Activated CD4-positive, alpha-beta T cell treated with anti-CD3 and anti-CD28 coated beads, Interleukin-2, amount 50 U/mL, for 24 hours (primary cell): ENCODE measurements around the gene TTYH2.

Experiments used
- DNase-seq, 2 donors: peaks; one replicate each; pipeline ENCODE4 v3.0.0-alpha.2; 2020; ENCODE audit warnings: low read depth in 1 of 2, low spot score in 1 of 2

The TTYH2 gene

DNA sequence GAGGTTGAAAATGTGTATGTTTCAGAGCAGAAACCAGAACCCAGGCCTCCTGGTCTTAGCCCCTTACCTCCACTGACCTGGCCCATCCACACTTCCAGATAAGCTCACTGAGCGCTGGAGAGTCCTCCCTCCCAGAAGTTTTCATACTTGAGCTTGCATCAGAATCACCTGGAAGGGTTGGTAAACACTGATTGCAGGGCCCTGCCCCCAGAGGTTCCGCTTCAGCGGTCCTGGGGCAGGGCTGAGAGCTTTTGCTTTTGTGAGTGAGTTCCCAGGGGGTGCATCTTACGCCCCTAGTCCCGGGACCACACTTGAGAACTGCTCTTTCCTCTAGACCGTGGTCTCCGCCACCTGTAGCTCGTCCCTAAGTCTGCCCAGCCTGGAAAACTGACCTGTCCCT is 20.6 kb downstream of the TTYH2 start:
- no peak for DNase-seq

DNA sequence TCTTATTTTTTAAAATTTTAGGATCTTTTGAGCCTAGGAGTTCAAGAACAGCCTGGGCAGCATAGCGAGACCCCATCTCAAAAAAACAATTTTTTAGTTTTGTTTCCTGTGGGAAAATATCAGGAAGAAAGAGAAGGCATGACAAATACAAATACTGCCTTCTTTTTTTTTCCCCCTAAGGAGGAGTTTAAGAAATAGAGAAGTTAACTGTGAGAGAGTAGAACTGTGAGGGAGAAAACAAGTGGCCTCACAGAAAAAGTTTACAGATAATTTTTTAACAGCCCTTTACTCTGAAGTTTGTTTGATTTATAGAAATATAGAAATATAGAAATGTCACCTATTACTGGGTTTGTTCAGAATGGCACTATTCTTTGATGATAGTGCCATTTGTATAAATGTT is 21.1 kb downstream of the TTYH2 start:
- DNase-seq = no peak

DNA sequence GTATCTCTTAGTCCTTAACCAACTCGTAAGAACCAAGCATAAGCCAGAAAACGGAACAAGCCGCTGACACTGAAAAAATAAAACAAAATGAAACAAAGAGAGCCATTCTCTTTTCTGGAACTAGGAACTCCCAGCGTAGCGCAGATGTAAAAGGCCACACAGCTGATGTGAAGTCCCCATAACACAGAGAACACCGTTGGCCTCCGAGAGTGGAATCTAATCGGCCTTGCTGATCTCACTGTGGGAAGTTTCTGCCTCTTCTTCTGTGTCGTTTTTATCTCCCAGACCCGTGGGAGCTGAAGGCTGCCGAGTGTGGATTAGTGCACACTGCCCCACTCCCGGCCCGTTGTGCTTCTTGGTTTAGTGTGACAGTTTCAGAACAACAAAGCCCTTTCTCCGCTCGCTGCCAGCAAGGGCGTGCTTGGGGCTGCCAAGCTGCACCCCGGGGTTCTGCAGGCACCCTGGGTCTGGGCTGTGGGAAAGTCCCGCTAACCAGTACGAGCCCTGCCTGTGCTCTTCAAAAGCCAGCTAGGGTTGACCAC is 21.7 kb downstream of the TTYH2 start:
- DNase-seq = no peak

DNA sequence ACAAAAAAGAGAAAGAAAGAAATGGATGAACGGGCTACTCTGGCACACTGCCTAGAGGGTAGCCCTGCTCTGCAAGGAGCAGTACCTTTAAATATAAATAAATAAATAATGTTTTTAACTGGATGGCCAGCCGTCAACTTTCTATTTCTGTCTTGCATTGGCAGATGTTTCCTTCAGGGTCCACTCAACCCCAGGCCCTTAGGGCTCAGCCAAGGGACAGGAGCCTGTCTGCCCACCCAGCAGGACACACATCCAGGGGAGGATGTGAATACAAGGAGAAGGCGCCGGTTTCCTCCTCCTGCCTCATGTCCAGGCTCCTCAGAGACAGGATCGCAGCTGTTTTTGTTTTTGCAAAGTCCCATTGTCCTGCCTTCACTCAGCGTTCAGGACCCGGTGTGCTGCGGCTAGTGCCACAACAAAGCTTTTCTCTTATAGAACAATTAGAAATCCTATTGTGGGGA is 22.6 kb downstream of the TTYH2 start:
- no peak for DNase-seq

DNA sequence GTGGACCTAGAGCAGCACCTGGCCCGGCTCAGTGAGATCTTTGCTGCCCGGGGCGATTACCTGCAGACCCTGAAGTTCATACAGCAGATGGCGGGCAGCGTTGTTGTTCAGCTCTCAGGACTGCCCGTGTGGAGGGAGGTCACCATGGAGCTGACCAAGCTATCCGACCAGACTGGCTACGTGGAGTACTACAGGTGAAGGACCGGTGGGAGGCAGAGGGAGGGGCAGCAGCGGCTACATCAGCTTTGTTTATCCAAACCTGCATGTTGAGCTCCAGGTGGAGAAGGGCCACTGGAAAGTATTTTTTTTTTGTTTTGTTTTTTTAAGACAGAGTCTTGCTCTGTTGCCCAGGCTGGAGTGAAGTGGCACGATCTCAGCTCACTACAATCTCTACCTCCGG is 23.9 kb downstream of the TTYH2 start:
- DNase-seq = no peak

DNA sequence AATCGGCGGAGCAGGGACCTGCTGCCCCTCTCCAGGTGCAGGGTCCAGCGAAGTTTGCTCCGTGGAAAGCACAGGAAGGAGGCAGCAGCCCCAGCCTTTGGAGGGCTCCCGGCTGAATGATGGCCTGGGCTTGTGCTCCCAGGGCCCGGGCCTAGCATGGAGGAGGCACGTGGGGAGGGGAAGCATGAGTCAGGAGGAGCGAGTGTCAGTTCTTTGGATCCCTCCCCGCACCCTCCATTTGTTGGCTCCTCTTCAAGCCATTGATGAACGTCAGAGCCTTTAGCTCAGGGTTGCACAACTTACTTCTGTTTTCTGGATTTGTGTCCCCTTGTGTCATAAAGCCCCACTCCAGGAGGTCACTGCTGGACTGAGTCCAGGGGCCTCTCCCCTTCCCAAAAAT is 25.8 kb downstream of the TTYH2 start:
- DNase-seq = no peak

DNA sequence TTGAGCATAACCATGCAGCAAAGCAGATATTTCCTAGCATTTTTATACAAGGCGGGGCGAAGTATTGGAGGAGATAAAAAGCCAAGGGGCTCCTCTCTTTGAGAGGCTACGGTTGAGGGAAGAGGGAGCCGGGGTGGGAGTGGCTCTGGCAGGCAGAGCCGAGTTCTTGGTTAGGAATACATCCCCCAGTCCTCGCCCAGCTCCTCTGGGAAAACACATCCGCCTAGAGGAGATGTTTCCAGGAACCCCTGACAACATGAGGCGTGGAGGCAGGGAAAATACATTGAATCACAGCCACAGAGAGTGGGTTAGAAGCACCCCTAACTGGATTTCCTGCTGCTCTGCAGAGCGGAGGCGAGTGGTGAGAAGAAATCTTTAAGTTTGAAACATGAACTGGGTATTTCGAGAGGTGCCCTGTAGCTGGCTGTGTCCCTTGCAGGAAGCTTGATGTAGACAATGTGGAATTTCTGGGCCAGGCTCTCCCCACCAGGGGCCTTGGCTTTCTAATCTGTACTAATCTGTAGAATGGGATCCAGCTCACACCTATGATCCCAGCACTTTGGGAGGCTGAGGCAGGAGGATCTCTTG is 27.3 kb downstream of the TTYH2 start:
- DNase-seq = no peak

DNA sequence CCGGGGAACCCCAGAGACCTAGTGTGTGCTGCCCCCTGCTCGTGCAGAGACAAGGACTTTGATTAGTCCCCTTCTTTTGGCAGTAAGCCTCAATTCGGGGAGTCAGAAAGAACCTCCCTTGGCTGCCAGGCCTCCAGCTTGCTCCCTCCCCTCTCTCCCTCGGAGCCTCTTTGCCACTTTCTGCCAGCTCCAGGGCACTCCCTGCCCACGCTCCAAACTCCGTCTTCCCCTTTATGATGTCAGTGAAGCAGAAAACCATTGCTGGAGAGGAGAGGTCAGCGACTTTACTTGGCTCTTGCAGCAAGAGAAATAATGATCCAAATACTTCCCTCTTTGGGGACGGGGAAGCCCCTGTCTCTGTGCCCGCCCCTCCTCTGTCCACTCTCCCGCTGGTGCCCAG is 28.1 kb downstream of the TTYH2 start:
- DNase-seq = no peak

DNA sequence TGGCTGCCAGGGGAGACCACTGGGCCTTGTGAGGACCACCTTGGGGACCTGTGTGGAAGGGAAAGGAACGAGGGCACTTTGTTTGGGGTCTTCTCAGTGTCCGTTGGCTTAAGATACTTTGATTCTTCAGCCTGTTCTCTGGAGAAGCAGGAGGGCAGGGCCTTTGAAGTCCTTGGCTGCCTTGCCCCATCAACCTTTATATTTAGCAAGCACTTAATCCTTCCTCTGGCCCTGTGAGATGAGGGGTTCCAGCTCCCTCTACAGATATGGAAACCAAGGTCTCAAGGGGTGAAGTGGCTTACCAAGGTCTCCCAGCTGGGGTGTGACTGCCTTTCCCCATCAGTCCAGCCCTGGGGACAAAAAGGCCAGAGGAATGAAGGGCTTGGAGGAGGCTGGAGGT is 28.5 kb downstream of the TTYH2 start:
- no peak for DNase-seq

DNA sequence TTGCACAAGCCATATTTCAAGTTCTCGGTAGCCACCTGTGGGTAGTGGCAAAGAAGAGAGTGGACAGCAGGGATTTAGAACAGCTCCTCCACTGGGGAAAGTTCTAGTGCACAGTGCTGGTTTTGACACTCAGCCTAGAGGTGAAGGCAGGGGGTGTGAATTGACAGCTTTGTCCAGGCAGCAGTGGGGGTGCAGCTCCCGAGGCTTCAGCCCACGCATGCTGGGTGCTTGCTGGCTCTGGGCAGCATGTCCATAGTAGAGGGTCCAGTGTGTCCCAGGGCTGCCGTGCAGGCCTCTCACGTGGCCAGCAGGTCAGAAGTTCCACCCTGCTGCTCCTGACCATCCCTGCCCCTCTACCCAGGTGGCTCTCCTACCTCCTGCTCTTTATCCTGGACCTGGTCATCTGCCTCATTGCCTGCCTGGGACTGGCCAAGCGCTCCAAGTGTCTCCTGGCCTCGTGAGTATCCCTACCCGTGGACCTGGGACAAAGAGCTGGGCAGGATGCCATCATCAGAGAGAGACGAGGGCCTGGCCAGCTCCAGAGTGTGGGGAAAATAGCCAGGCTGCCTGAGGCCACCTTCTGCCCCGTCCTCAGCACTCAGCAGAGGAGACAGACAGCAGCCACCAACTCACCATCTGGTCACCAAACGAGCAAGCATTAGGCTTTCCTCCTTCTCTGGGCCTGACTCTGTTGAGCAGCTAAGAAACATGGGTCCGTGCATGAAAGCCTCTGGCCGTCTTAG is 29.8 kb downstream of the TTYH2 start:
- DNase-seq = no peak

DNA sequence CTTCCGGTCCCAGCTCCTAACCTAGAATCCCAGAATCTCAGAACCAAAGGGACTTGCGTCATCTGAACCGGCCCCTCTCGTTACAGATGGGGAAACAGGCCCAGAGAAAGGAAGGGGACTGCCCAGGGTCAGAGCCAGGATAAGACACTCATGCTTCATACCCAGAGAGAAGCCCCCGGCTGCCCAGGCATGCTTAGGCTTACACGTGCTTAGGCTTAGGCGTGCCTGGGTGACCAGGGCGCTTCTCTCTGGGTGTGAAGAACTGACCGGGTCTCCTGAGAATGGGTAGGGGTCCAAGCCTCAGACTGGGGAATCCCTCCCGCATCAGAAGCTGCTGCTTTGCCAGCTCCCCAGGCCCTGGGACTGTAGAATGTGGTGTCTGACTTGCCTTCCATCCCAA is 30.8 kb downstream of the TTYH2 start:
- DNase-seq = no peak

DNA sequence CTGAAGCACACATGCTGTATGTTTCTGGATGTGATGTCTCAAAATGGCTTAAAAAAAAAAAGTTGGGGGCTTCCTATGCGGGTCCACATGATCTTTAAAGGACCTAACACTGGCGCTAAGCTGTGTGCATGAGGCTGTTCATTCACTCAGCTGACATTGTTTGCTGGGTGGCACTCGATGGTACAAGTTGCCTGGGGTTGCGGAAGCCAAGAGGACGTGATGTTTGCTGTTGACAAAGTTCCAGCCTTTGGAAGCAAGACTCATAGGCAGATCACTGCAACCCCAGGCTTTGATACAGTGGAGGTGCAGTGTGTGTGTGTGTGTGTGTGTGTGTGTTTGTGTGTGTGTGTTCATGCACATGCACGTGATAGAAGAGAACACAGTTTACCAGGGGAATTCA is 31.2 kb downstream of the TTYH2 start:
- DNase-seq = no peak

DNA sequence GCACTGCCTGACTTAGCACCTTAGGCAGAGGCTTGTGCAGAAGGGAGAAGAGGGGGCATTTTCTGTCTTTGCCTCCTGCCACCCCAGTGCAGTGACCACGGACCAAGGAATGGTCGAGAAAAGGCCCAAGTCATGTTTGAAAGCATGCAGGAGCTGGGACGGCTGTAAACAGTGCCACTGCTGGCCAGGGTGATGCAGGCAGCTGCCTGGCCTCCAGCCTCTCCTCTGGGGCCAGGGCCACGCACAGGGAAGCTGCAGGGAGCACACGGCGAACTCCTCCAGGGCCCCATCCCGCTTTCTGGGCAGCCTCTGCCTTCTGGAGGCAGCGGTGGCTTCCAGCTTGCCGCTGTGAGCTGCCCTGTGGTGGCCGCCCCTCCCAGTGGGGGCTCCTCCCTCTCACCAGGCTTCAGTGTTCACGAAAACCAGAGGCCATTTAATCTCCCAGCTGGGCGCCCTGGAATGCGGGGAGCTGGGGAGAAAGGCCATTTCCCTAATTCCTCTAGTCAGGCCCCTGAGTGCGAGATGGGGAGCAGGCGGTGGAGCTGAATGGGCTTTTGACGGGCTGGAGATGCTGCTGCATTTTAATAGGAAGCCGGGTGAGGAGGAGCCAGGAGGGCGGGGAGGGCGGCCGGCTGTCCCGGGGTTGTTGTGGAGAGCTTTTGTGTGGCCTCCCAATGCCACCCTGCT is 31.9 kb downstream of the TTYH2 start:
- no peak for DNase-seq

DNA sequence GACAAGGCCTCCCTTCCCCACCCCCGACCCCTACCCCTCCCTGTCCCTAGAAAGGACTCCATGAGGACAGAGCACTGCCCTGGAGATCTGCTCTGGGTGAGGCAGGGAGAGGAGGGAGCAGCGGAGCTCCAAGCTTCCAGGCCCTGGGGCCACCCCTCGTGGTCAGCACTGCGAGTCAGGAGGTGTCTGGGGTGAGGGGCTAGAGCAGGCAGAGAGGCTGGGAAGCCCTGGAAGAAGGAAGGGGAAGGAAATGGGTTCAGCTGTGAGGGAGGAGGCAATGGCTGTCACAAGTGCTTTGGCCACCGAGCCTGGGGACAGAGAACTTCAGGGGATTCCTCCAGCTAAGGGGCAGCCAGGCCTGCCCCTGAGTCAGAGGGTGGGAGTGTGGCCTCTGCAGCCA is 32.5 kb downstream of the TTYH2 start:
- no peak for DNase-seq

DNA sequence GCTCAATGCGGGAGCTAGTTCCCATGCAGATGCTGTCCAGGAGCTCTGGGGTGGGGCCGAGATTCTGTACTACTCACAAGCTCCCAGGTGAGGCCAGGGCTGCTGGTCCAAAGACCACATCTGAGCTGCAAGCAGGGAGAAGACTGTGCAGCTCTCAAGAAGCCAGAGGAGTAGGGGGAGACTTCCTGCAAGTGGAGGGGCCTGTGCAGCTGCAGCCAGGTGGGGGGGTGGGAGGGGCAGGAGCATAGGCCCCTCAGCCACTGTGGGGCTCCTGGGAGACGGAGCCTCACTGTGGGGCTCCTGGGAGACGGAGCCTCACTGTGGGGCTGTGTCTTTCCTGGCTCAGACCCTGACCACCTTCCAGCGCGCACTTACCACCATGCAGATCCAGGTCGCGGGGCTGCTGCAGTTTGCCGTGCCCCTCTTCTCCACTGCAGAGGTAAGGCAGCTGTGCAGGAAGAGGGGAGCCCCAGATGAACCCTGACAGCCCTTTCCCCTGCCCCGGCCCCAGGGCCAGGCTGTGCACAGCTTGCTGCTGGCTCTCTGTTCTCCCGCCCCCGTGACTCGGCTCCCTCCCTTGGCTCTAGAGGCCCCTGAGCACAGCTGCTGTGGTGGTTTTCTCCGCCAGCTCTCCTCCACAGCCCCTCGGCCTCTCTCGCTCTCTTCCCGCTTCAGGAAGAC is 36.4 kb downstream of the TTYH2 start:
- DNase-seq = no peak

DNA sequence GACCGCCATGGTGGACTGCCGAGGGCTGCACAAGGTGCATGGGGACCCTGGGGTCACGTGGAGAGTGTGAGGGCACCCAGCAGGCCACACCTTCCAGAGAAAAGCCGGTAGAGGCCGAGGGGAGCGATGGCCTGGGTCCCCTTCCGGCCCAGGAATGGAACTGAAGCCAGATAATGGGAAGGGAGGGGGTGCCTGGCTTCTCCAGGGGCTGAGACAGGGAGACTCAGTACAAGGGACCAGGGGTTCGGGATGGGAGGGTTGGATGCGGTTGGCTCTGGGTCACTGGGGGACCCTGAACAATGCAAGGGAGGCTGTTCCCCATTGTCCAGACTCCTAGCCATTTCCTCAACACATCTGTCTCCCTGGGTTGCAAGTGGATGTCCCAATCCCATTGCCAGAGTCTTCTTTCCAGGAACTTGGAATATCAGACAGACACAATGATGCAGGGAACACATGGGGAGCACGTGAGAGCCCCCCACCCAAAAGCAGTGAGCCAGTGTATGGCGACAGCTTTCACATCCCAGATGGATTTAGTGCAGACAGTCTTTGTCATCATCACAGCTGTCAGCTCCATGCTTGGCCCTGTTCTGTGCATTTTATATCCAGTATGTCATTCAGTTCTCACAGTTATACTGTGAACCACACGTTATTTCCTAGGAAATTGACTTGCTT is 37.1 kb downstream of the TTYH2 start:
- no peak for DNase-seq

DNA sequence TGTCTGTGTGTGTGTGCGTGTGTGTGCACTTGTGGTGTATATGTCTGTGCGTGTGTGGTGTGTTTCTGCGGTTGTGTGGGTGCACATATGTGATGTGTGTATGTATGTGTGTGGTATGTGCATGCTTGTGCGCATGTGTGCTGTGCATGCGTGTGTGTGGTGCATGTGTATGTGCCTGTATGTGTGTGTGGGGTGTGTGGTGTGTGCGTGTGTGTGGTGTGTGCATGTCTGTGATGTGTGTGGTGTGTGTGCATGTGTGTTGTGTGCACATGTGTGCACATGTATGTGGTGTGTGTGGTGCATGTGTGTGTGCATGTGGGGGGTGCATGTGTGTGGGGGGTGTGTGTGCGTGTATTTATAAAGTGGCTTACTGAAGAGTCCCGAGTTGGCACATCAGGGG is 37.7 kb downstream of the TTYH2 start:
- no peak for DNase-seq

DNA sequence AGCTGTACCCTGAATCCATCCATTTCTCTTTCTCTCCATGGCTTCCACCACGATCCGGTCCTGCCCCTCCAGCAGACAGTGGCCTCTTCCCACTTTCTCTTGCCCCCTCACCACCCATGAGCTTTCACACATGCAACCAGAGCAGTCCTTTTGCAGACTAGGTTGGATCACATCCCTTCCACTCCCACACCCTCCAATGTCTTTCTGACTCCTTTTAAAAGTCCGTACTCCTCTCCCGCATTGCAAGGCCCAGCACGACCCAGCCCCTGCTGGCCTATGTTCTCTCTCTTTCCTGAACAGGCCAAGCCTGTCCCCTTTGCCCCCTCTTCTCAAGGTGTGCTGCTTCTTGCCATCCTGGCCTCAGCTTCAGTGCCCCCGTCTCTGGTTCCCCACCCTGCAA is 38.2 kb downstream of the TTYH2 start:
- DNase-seq = no peak

DNA sequence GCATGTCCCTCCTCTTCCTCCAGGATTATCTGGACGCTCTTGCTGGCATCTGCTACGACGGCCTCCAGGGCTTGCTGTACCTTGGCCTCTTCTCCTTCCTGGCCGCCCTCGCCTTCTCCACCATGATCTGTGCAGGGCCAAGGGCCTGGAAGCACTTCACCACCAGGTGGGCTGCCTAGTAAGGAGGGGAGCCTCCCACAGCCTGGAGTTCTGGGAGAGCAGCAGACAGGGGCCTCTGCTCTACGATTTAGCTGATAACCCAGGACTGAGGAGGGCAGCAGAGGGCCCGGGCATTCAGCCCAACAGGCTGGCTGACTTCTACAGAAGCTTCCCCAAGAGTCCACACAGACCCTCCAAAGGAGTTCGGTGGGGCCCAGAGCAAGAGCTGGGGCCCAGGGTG is 38.8 kb downstream of the TTYH2 start:
- DNase-seq = no peak

DNA sequence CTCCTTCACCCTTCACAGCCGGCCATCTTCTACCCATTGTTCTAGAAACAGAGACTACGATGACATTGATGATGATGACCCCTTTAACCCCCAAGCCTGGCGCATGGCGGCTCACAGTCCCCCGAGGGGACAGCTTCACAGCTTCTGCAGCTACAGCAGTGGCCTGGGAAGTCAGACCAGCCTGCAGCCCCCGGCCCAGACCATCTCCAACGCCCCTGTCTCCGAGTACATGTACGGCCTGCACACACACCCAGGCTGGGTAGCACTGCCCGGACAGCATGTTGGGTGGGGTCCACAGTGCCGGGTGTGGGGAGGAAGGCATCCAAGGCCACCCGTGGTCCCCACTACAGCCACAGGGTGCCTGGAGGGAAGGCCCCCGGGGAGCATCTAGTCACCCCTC is 39.7 kb downstream of the TTYH2 start:
- DNase-seq = no peak

DNA sequence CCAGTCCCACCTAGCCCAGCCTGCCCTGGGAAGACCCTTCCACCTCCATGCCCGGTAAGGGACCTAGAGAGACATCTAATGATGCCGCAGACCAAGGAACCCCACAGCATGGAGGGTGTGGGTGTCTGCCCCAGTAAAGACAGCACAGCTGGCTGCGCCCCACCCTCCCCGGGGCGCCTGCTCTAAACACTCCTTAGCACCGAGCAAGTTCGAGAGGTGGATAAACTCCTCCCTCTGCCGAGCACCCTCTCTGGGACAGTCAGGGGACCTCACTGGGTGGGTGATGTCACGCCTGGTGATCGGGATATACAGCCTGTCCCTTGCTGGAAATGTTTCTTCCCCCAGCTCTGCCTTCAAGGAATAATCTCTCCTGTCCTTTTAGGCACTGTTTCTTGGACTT is 43.9 kb downstream of the TTYH2 start:
- no peak for DNase-seq
